Skeletal muscle tissue (tissue), 4 donors: ENCODE results near the gene GRAMD2A. TPM values are rescaled to one million over a fixed set of nuclear protein-coding genes. Genes with fewer than 3 reads are reported as not detected.

Experiments used
- H3K27ac ChIP-seq: one replicate; pipeline ENCODE4 v1.7.0; 2013; ENCODE audit warnings: mild to moderate bottlenecking, low read depth, low read length, inconsistent platforms
- H3K27me3 ChIP-seq, 3 donors: one replicate each; pipeline ENCODE4 v1.7.0; 2013; ENCODE audit warnings: low read length in 3 of 3; ENCODE audit not compliant: control insufficient read depth in 3 of 3, insufficient read depth in 3 of 3
- H3K36me3 ChIP-seq, 3 donors: one replicate each; pipeline ENCODE4 v1.7.0; 2013; ENCODE audit warnings: low read length in 3 of 3; ENCODE audit not compliant: control insufficient read depth in 3 of 3, insufficient read depth in 3 of 3
- H3K4me1 ChIP-seq, 3 donors: one replicate each; pipeline ENCODE4 v1.7.0; 2013; ENCODE audit warnings: low read length in 3 of 3, mild to moderate bottlenecking in 3 of 3; ENCODE audit not compliant: control insufficient read depth in 3 of 3, insufficient read depth in 3 of 3
- H3K4me3 ChIP-seq, 3 donors: one replicate each; pipeline ENCODE4 v1.7.0; 2013; ENCODE audit warnings: low read length in 3 of 3
- H3K9ac ChIP-seq, 3 donors: one replicate each; pipeline ENCODE4 v1.7.0; 2013; ENCODE audit warnings: low read length in 3 of 3, mild to moderate bottlenecking in 3 of 3, moderate library complexity in 2 of 3, low read depth in 1 of 3
- H3K9me3 ChIP-seq, 3 donors: one replicate each; pipeline ENCODE4 v1.7.0; 2013; ENCODE audit warnings: low read length in 3 of 3; ENCODE audit not compliant: control insufficient read depth in 3 of 3
- total RNA-seq: library from RNA; depleted of rRNA; stranded (reverse); fragments of >200 nt; gene quantifications from one replicate; pipeline ENCODE4 v1.2.3, GENCODE V29; 2014
- donor health status: Osteomylitis.

The GRAMD2A gene
- total RNA-seq, 1 donor from 2014 or later = 2.1 TPM

DNA sequence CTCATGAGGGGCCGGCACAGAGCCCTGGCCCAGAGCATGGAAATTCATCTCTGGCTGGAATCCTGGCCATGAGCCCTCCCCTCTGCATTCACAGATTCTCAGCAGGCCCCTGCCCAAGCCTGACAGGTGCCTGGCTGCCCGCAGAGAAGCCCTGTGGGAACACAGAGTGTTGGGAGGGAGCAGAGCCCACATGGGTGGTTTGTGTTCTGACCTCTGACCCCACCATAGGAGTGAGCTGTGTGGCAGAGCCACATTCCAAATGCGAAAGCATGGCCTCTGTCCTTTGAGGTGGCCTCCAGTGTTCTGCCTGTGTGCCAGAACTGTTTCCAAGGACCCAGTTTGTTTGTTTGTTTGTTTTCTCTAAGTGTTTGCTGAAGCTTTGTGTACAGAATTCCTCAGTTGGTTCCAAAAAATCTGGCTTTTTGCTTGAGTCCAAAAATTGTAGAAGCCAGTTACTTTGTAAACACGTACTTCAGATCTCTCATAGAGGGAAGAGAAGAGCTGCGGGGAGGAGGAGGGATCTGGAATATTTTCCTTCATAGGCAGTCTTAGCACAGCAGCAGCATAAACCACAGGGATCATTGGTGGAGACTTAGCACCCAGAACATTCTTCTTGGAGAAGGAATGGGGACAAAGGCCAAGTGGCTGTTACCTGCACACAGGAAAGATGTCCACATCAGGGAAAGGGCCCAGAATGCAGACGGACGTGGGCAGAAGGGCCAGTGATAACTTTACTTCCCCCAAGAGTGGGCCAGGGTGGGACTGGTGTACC, 36.0 kb downstream of the GRAMD2A start:
- H3K4me1 ChIP-seq = peaks cover 14 to 18% (median 17%) of the 10 kb centered on the region in 3 donors
- H3K36me3 ChIP-seq = no peaks in the 10 kb centered on the region
- no peaks in the 10 kb centered on the region for H3K27me3 ChIP-seq
- H3K9ac ChIP-seq = peak overlapping the region in 1 of 3 donors; percentile 51
- H3K4me3 ChIP-seq = no peak overlapping the region
- no peaks in the 10 kb centered on the region for H3K9me3 ChIP-seq
- peak overlapping the region; percentile 45 for H3K27ac ChIP-seq

DNA sequence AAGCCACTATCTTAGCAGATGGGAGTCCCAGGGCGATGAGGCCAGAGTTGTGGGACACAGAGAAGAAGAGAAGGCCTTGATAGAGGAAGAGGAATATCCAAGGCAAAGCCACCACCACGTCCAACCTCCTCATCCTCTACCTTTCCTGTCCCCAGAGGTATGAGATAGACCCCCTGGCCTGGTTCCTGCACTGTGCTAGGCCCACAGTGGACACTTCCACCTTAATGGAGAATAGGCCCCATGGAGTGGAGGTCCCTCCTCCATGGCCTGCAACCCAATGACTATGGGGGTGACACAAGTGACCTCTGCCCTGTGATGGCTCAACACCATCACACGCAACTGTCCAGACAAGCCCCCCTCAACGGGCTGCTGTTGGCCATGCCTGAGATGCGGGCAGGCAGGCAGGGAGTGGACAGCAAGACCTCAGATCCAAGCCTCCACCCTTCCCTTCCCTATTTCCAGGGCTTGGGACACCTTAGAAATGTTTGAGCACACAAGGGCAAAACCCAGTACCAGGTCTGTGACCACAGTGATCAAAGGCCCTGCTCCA, 36.8 kb downstream of the GRAMD2A start:
- H3K9ac ChIP-seq = no peak overlapping the region
- H3K9me3 ChIP-seq = no peaks in the 10 kb centered on the region
- no peaks in the 10 kb centered on the region for H3K36me3 ChIP-seq
- no peak overlapping the region for H3K27ac ChIP-seq
- H3K4me3 ChIP-seq = no peak overlapping the region
- no peaks in the 10 kb centered on the region for H3K27me3 ChIP-seq
- H3K4me1 ChIP-seq = peaks cover 18 to 23% (median 22%) of the 10 kb centered on the region in 3 donors

DNA sequence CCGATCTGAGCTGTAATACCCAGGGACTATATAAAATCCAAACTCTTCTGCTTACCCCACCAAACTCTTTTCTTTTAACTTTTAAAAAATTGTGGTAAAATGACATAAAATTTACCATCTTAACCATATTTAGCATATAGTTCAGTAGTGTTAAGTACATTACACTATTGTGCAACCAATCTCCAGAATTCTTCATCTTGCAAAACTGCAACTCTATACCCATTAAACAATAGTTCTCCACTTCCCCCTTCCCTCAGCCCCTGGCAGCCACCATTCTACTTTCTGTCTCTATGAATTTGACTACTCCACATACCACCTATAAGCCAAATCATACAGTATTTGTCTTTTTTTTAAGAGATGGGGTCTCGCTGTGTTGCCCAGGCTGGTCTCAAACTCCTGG, 40.7 kb downstream of the GRAMD2A start:
- H3K4me1 ChIP-seq = peaks cover 22 to 29% (median 28%) of the 10 kb centered on the region in 3 donors
- H3K4me3 ChIP-seq = no peak overlapping the region
- H3K27me3 ChIP-seq = no peaks in the 10 kb centered on the region

DNA sequence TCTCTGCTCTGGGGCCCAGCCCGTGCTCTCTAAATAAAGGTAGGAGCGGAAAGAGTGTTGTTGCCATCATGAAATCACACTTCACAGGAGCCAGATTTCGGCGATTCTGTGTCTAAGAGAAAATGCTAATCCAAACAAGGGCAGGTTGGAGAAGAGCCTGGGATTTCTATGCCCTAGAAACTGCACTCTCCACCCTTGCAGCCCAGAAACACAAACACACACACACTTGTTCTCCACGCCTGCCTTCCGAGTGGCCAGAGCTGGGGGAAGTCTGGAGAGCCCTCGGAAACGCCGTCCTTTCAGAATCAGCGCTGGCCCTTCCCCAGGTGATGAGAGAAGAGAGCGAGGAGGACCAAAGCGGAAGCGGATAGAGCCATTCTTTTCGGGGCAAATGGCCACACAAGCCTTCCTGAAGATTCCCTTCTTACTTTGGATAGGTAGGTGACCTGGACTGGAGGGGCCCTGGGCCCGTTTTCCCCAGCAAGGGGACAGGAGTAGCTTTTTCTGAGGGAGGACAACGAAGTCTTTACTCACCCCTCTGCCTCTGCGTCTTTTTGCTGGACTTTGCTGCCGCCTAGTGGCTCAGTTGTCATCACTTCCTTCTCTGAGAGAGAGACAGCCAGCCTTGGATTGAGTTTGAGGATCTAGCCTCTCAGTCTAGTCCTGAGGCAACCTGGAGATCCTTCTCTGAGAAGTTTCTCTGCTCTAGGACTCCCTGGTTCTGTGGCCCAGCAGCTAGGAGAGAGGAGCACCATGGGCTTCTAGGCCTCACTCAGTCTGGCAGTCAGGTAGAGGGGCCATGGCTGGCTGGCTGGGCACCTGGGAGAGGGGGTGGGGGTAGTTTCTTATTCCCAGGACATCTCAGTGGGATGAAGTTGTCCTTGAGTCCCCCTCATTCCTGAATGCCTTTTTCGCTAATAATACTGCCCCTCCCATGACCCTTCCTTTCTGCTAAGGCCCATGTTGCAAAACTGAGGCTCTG, 41.7 kb downstream of the GRAMD2A start:
- Histone ChIP-seq H3K9me3 (no peaks in the 10 kb centered on the region), H3K27ac (peak overlapping the region; percentile 1), H3K4me1 (peaks cover 15 to 19% (median 18%) of the 10 kb centered on the region in 3 donors), H3K27me3 (no peaks in the 10 kb centered on the region), H3K9ac (peak overlapping the region; percentile 23 to 77 (median 55)), H3K36me3 (no peaks in the 10 kb centered on the region), H3K4me3 (peak overlapping the region; percentile 63 to 89 (median 84))

More for the DNA sequence above, 40.7 kb downstream of the GRAMD2A start:
- no peaks in the 10 kb centered on the region for H3K9me3 ChIP-seq
- H3K27ac ChIP-seq = no peak overlapping the region
- no peak overlapping the region for H3K9ac ChIP-seq
- no peaks in the 10 kb centered on the region for H3K36me3 ChIP-seq

DNA sequence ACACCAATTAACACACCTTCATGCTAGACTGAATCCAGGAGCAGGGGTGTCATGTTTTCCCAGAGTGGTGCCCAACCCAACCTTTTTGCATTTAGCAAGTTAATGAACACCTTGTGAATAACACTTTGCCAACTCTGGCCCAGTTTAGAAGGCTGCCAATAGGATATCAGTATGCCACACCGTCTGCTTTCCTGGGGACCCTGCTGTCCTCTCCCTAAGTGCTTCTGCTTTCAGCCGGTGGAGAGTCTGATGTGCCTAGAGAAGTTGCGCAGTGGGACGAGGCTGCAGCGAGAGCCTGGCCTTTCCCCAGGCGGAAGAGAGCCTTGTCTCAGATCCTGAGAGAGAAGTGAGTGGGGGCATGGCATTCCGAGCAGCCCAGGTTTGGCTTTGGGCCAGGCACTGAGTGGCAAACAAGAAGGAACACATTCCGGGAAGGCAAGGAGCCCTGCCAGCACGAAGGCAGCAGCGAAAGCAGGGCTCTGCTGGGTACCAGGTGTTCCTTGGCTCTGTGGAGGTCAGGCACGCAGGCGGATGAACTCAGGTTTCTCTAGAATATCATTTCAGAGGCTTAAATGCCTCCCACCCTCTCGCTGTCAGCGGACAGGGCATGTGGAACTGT, 42.5 kb downstream of the GRAMD2A start:
- Histone ChIP-seq H3K4me1 (peaks cover 13 to 15% (median 13%) of the 10 kb centered on the region in 3 donors), H3K36me3 (no peaks in the 10 kb centered on the region), H3K27me3 (no peaks in the 10 kb centered on the region), H3K9me3 (no peaks in the 10 kb centered on the region), H3K9ac (peak overlapping the region; percentile 23 to 77 (median 55)), H3K27ac (peak overlapping the region; percentile 1), H3K4me3 (peak overlapping the region; percentile 63 to 89 (median 84))

DNA sequence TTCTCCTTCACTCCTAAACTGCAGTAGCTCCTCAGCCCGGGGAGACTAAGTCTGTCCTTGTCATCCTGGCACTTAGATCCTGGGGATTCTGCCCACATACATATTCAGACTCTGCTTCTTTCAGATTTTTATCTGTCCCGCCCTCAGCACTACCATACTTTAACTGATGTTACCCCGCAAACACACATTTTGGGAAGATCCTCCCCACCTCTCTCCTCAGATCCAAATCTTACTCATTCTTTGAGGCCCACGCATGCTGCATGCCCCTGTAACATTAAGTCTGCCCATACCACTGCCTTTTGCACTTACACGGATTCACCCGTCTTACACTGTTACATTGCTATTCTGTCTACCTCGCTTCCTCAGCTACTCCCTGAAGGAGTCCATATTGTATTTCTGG, 43.3 kb downstream of the GRAMD2A start:
- Histone ChIP-seq H3K27ac (no peak overlapping the region), H3K9me3 (no peaks in the 10 kb centered on the region), H3K36me3 (no peaks in the 10 kb centered on the region), H3K4me3 (no peak overlapping the region), H3K9ac (no peak overlapping the region), H3K4me1 (peaks cover 13 to 15% (median 13%) of the 10 kb centered on the region in 3 donors), H3K27me3 (no peaks in the 10 kb centered on the region)

DNA sequence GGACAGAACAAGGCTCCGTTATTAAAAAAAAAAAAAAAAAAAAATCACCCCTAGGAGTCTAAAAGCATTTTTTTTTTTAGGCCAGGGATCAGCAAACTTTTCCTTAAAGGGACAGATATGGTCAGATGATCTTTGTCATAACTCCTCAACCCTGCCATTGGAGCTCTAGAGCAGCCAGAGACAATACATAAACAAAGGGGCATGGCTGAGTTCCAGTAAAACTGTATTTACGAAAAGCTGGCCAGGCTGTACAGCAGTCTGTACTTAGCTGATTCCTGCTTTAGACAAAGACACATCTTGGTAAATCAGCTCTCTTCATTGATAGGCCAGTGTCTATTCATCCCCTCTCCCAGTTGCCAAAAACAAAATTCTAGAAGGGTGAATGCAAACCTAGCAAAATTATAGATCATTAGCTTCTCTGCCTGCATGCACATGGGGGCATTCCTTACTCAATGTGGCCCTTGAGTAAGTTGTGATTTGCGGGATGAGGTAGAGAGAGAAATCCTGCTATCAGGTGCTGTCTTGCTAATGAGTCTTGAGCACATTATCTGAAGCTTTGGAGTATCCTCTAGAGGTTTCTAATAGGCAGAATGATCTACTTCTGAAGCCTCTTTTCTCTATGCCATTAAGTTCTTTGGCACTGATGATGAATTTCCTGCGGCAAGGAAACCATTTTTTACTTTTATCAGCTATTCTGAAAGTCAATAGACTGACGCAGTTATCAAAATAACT, 44.2 kb downstream of the GRAMD2A start:
- no peaks in the 10 kb centered on the region for H3K36me3 ChIP-seq
- peaks cover 13 to 15% (median 13%) of the 10 kb centered on the region in 3 donors for H3K4me1 ChIP-seq
- no peaks in the 10 kb centered on the region for H3K9me3 ChIP-seq
- H3K4me3 ChIP-seq = no peak overlapping the region
- no peaks in the 10 kb centered on the region for H3K27me3 ChIP-seq
- H3K27ac ChIP-seq = no peak overlapping the region
- H3K9ac ChIP-seq = no peak overlapping the region

DNA sequence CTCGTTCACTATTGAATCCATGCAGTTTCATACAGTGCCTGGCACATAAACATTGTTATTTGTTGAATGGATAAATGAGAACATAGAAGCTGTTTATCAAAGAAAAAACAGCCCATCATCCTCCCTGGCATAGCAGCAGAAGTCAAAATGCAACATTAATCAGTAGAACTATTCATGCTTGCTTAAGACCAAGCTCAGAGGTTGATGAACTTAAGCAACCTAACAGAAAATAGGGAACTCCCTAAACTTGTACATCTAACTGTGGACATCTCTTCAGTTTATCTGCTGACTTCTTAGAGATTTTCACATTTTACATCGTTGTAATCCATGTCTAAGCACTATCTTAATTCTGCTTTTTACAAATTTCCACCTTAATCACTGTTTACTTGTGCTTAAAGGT, 50.2 kb downstream of the GRAMD2A start:
- Histone ChIP-seq H3K36me3 (no peaks in the 10 kb centered on the region), H3K9me3 (no peaks in the 10 kb centered on the region), H3K9ac (no peak overlapping the region), H3K27me3 (no peaks in the 10 kb centered on the region), H3K4me1 (no peaks in the 10 kb centered on the region), H3K4me3 (no peak overlapping the region), H3K27ac (no peak overlapping the region)

DNA sequence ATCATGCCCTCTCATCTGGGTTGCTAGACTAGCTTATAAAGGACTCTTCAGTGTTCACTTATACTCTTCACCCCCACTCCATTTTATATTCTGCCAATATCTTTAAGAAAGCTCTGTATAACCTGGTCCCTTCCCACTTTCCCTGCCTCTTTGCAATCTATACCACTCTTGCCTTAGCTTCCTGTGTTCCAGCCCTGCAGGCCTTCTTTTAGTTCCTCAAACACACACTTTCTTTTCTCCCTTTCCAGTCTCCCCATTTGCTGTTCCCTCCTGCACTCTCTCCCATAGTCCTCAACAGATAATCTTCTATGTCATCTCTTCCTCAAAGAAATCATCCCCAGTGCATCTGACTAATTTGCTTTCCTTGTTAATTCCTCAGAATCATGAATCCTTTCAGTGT, 50.7 kb downstream of the GRAMD2A start:
- no peaks in the 10 kb centered on the region for H3K9me3 ChIP-seq
- H3K4me3 ChIP-seq = no peak overlapping the region
- H3K27ac ChIP-seq = no peak overlapping the region
- no peaks in the 10 kb centered on the region for H3K27me3 ChIP-seq
- no peaks in the 10 kb centered on the region for H3K4me1 ChIP-seq
- no peaks in the 10 kb centered on the region for H3K36me3 ChIP-seq
- no peak overlapping the region for H3K9ac ChIP-seq
